Lower lobe of right lung (tissue), 2 donors: ENCODE data around the gene PRDM16. TPM values are rescaled to one million over a fixed set of nuclear protein-coding genes. Genes with fewer than 3 reads are reported as not detected.

Experiments
- ATAC-seq, 2 donors: fragments of 200-7000 bp; cut with Tn5 transposase; one replicate each; pipeline ENCODE4 v1.9.1; 2020 to 2022; ENCODE audit warnings: mild to moderate bottlenecking in 2 of 2, moderate library complexity in 2 of 2
- DNase-seq: peaks from one replicate; pipeline ENCODE4 v3.0.0-alpha.2; 2020
- H3K27ac ChIP-seq: fragments of 200-600 bp; one replicate; pipeline ENCODE4 v1.8.0; 2022
- H3K27me3 ChIP-seq: fragments of 200-600 bp; one replicate; pipeline ENCODE4 v1.8.0; 2022; ENCODE audit warnings: low read depth
- H3K36me3 ChIP-seq: fragments of 200-600 bp; one replicate; pipeline ENCODE4 v1.8.0; 2022; ENCODE audit warnings: mild to moderate bottlenecking
- H3K4me1 ChIP-seq: fragments of 200-600 bp; one replicate; pipeline ENCODE4 v1.8.0; 2022
- H3K4me3 ChIP-seq: fragments of 200-600 bp; one replicate; pipeline ENCODE4 v1.8.0; 2022; ENCODE audit warnings: mild to moderate bottlenecking
- H3K9me3 ChIP-seq: fragments of 200-600 bp; one replicate; pipeline ENCODE4 v1.8.0; 2022
- intact Hi-C: fragments of 100-400 bp; cut with DNase I; formaldehyde crosslinking; loops from one replicate; pipeline ENCODE4 v1.11.0; 2022
- total RNA-seq: library from RNA; stranded (reverse); fragmentation: NEBNext Ultra II Directional; extraction: Animal tissue kit (Norgen Biotek cat#: 25700); gene quantifications from one replicate; pipeline ENCODE4 v1.2.1, GENCODE V29; 2021
- TF ChIP-seq, protein P1 (sequence below): fragments of 200-600 bp; IDR thresholded peaks from one replicate; pipeline ENCODE4 v1.8.0; 2022; ENCODE audit warnings: antibody characterized with exemption, mild to moderate bottlenecking
- donor health status: DM: no; HTN: yes; CAD: no; lungs with severe emphysema.

Gene PRDM16
- total RNA-seq, 1 donor from 2014 or later = 19.2 TPM

- ATAC-seq = no peak
- Histone ChIP-seq H3K27ac (no peak overlapping the region), H3K36me3 (no peaks in the 10 kb centered on the region), H3K4me3 (no peak overlapping the region), H3K4me1 (no peaks in the 10 kb centered on the region), H3K9me3 (no peaks in the 10 kb centered on the region), H3K27me3 (no peaks in the 10 kb centered on the region)
- intact Hi-C loops = no loop called here
- peak; percentile 34 for DNase-seq
- TF ChIP-seq, protein P1, sequence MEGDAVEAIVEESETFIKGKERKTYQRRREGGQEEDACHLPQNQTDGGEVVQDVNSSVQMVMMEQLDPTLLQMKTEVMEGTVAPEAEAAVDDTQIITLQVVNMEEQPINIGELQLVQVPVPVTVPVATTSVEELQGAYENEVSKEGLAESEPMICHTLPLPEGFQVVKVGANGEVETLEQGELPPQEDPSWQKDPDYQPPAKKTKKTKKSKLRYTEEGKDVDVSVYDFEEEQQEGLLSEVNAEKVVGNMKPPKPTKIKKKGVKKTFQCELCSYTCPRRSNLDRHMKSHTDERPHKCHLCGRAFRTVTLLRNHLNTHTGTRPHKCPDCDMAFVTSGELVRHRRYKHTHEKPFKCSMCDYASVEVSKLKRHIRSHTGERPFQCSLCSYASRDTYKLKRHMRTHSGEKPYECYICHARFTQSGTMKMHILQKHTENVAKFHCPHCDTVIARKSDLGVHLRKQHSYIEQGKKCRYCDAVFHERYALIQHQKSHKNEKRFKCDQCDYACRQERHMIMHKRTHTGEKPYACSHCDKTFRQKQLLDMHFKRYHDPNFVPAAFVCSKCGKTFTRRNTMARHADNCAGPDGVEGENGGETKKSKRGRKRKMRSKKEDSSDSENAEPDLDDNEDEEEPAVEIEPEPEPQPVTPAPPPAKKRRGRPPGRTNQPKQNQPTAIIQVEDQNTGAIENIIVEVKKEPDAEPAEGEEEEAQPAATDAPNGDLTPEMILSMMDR = no peak
Measured at GRCh38 chr1:3466366-3467075, 397.5 kb downstream of the PRDM16 start.

- H3K36me3 ChIP-seq = no peaks in the 10 kb centered on the region
- no peaks in the 10 kb centered on the region for H3K9me3 ChIP-seq
- H3K4me1 ChIP-seq = no peaks in the 10 kb centered on the region
- ATAC-seq = no peak
- intact Hi-C loops = no loop called here
- DNase-seq = peak; percentile 38
- H3K4me3 ChIP-seq = no peak overlapping the region
- H3K27me3 ChIP-seq = no peaks in the 10 kb centered on the region
- TF ChIP-seq, protein P1 = no peak
- no peak overlapping the region for H3K27ac ChIP-seq
Measured at GRCh38 chr1:3467096-3468036, 398.4 kb downstream of the PRDM16 start.

DNA sequence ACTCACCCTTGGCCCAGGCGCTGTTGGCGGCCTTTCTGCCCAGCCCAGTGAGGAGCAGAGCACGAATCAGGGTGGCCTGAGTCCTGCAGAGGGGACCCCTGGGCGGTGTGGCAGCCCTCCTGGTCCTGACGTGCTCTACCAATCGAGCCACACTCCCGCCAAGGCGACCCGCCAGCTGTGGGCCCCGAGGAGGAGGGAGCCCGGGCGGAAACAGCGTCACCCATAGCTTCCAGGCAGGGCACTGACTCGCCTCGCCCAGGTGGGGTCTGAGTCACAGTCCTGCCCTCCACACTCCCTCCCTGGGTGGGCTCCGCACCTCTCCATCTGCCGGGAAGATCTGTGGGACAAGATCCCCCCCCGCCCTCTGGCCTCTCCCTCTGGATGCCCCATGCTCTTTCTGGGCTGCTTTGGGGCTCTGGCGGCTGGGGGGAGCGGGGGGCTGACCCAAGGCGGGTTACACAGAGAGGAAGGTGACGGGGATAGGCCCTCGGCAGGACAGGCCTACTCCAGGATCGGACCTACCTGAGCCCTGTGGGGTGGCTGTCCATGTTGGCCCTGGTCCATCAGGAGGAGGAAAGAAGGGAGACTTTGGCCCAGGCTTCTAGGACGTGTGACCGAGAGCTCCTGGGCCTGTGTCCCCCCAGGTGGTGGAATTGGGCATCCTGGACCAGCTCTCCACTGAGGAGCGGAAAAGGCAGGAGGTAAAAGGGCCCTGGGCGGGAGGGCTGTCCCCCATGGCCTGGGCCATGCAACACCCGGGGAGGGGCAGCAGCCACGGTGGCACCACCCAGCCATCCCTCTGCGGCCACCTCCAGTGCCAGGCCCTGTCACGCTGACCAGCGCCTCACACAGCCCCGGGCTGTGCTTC lies 399.5 kb downstream of the PRDM16 start:
- Histone ChIP-seq H3K36me3 (no peaks in the 10 kb centered on the region), H3K4me3 (no peak overlapping the region), H3K27ac (no peak overlapping the region), H3K4me1 (no peaks in the 10 kb centered on the region), H3K27me3 (no peaks in the 10 kb centered on the region), H3K9me3 (no peaks in the 10 kb centered on the region)
- peak; percentile 46 for DNase-seq
- intact Hi-C loops = no loop called here
- TF ChIP-seq, protein P1 = no peak
- ATAC-seq = no peak

GRCh38 chr1:3469104-3469848 lies 400.3 kb downstream of the PRDM16 start:
- Histone ChIP-seq H3K9me3 (no peaks in the 10 kb centered on the region), H3K27ac (no peak overlapping the region), H3K4me1 (no peaks in the 10 kb centered on the region), H3K36me3 (no peaks in the 10 kb centered on the region), H3K4me3 (no peak overlapping the region), H3K27me3 (no peaks in the 10 kb centered on the region)
- TF ChIP-seq, protein P1 = no peak
- DNase-seq (peak; percentile 35), ATAC-seq (no peak)
- intact Hi-C loops = no loop called here
